K562 (cell line): ENCODE results near the gene HBQ1. TPM values are rescaled to one million over a fixed set of nuclear protein-coding genes. Genes with fewer than 3 reads are reported as not detected.
A peak's percentile ranks its signal among the peaks of the same experiment; 100 is the strongest.

ENCODE experiments used
- ATAC-seq: fragments of 200-7000 bp; cut with Tn5 transposase; 3 replicates; pipeline ENCODE4 v1.9.1; 2020; ENCODE audit warnings: moderate library complexity
- Bru-seq: library from RNA; stranded (reverse); fragments of 400-500 nt; gene quantifications from one replicate; lab custom pipeline; 2021; lab: Mats Ljungman, UMichigan
- BruChase-seq, 2 experiments: library from RNA; stranded (reverse); fragments of 400-500 nt; gene quantifications; one replicate each; lab custom pipeline; 2021; lab: Mats Ljungman, UMichigan
- BruUV-seq: library from RNA; stranded (reverse); fragments of 400-500 nt; replicated peaks from 2 replicates; lab custom pipeline; 2021; lab: Mats Ljungman, UMichigan
- CTCF ChIA-PET: fragments of 300-600 bp; formaldehyde crosslinking; extraction: SDS; loops from one replicate; lab custom pipeline; 2021; ENCODE audit warnings: low intra/inter-chr PET ratio; lab: Yijun Ruan, JAX
- POLR2A ChIA-PET: fragments of 300-600, 350-650 bp; sonication (Branson Sonifier 250); formaldehyde crosslinking; extraction: SDS; loops from one replicate; lab custom pipeline; 2021; ENCODE audit warnings: antibody characterized with exemption, inconsistent platforms; lab: Yijun Ruan, JAX
- DNase-seq, 4 experiments: peaks; one replicate each; pipeline versions ENCODE4 v3.0.0 to v3.0.0-alpha.2; 2011 to 2018; ENCODE audit warnings: low spot score in 3 of 4, mixed read lengths in 3 of 4; ENCODE audit errors: extremely low read depth in 1 of 4
- FAIRE-seq: peaks from 2 replicates; lab custom pipeline; 2011; peaks lifted over from hg19 to GRCh38; lab: Jason Lieb, UNC
- H2AFZ ChIP-seq: 2 replicates; pipeline ENCODE4 v1.6.0; 2011; ENCODE audit warnings: low read depth, low read length, control low read depth, inconsistent platforms
- H3K27ac ChIP-seq: fragments of 200-600 bp; 3 replicates; pipeline ENCODE4 v1.8.0; 2011; ENCODE audit warnings: low read depth, mild to moderate bottlenecking, control low read depth, inconsistent platforms, low read length, moderate library complexity, mixed read lengths; ENCODE audit errors: extremely low read depth
- H3K27me3 ChIP-seq, 2 experiments: fragments of 300-600 bp in 1 of 2; 2 replicates in 1 of 2; 3 replicates in 1 of 2; pipeline versions ENCODE4 v1.6.0 to v1.8.0; 2011; ENCODE audit warnings: inconsistent platforms in 2 of 2, low read length in 2 of 2, mild to moderate bottlenecking in 1 of 2, mixed read lengths in 1 of 2, moderate library complexity in 1 of 2; ENCODE audit not compliant: control insufficient read depth in 2 of 2, insufficient read depth in 2 of 2
- H3K36me3 ChIP-seq: fragments of 300-600 bp; 3 replicates; pipeline ENCODE4 v1.8.0; 2011; ENCODE audit warnings: mild to moderate bottlenecking, low read length, inconsistent platforms; ENCODE audit not compliant: control insufficient read depth, insufficient read depth
- H3K4me1 ChIP-seq, 2 experiments: fragments of 200-600 bp in 1 of 2; replicated peaks in 1 of 2; 2 replicates in 1 of 2; 3 replicates in 1 of 2; pipeline versions ENCODE4 v1.5.1 to v1.8.0; 2011; ENCODE audit warnings: inconsistent platforms in 2 of 2, low read length in 2 of 2, mild to moderate bottlenecking in 1 of 2, mixed read lengths in 1 of 2, moderate library complexity in 1 of 2; ENCODE audit not compliant: control insufficient read depth in 2 of 2, insufficient read depth in 2 of 2
- H3K4me2 ChIP-seq: 2 replicates; pipeline ENCODE4 v1.6.1; 2011; ENCODE audit warnings: low read length, control low read depth, inconsistent platforms, mixed read lengths; ENCODE audit not compliant: insufficient read depth
- H3K4me3 ChIP-seq: fragments of 200-600 bp; sonication (generic), shearing (Covaris generic); 2 replicates; pipeline ENCODE4 v1.5.1; 2016; ENCODE audit warnings: control low read depth, inconsistent platforms
- H3K79me2 ChIP-seq: fragments of 200-600 bp; 3 replicates; pipeline ENCODE4 v1.8.0; 2011; ENCODE audit warnings: low read length, inconsistent platforms; ENCODE audit not compliant: control insufficient read depth, insufficient read depth
- H3K9ac ChIP-seq, 2 experiments: 2 replicates each; pipeline versions ENCODE4 v1.6.0 to v1.6.1; 2011; ENCODE audit warnings: low read depth in 2 of 2, low read length in 2 of 2, control low read depth in 1 of 2, inconsistent platforms in 1 of 2, mild to moderate bottlenecking in 1 of 2, mixed read lengths in 1 of 2; ENCODE audit not compliant: insufficient read depth in 1 of 2
- H3K9me1 ChIP-seq: one replicate; pipeline ENCODE4 v1.6.0; 2011; ENCODE audit warnings: inconsistent platforms, mild to moderate bottlenecking, low read length, moderate library complexity; ENCODE audit not compliant: control insufficient read depth, insufficient read depth
- H3K9me3 ChIP-seq: replicated peaks from 2 replicates; pipeline ENCODE4 v1.5.1; 2011; ENCODE audit warnings: low read depth, low read length, inconsistent platforms; ENCODE audit not compliant: control insufficient read depth, insufficient read depth
- H4K20me1 ChIP-seq: replicated peaks from 2 replicates; pipeline ENCODE4 v1.6.1; 2011; ENCODE audit warnings: low read length, inconsistent platforms, mixed read lengths; ENCODE audit not compliant: control insufficient read depth, insufficient read depth
- CBFA2T2 ChIP-seq: fragments of 450-650 bp; conservative IDR thresholded peaks from 2 replicates; pipeline ENCODE4 v1.6.1; 2017; ENCODE audit warnings: mild to moderate bottlenecking
- CCNT2 ChIP-seq: IDR thresholded peaks from 2 replicates; pipeline ENCODE4 v1.6.1; 2011; ENCODE audit warnings: borderline replicate concordance, low read depth, mild to moderate bottlenecking, moderate library complexity, mixed read lengths, low read length; ENCODE audit not compliant: insufficient read length; ENCODE audit errors: extremely low read depth
- DMBX1 ChIP-seq: fragments of 250-450 bp; sonication (Bioruptor Pico); IDR thresholded peaks from 2 replicates; pipeline ENCODE4 v1.8.0; 2022; ENCODE audit warnings: inconsistent platforms, mild to moderate bottlenecking, moderate library complexity, borderline replicate concordance
- HCFC1 ChIP-seq: IDR thresholded peaks from 2 replicates; pipeline ENCODE4 v1.6.1; 2012; ENCODE audit warnings: low read depth, low read length, improper control_type of control experiment
- MEF2A ChIP-seq: IDR thresholded peaks from 2 replicates; pipeline ENCODE4 v1.6.1; 2011; ENCODE audit warnings: low read depth, mild to moderate bottlenecking, low read length, moderate library complexity; ENCODE audit not compliant: control insufficient read depth
- RHOXF2B ChIP-seq: fragments of 250-450 bp; sonication (Bioruptor Pico); conservative IDR thresholded peaks from 2 replicates; pipeline ENCODE4 v1.5.1; 2021
- RNF2 ChIP-seq: sonication (generic); IDR thresholded peaks from 2 replicates; pipeline ENCODE4 v1.6.1; 2016
- SETDB1 ChIP-seq: IDR thresholded peaks from one replicate; pipeline ENCODE4 v1.6.1; 2012; ENCODE audit warnings: low read length, control low read depth, inconsistent platforms
- SIN3B ChIP-seq: fragments of 450-650 bp; IDR thresholded peaks from 2 replicates; pipeline ENCODE4 v1.6.1; 2017; ENCODE audit warnings: low read depth, mild to moderate bottlenecking, moderate library complexity
- XRCC3 ChIP-seq: fragments of 450-650 bp; IDR thresholded peaks from 2 replicates; pipeline ENCODE4 v1.6.1; 2017; ENCODE audit warnings: mild to moderate bottlenecking, moderate library complexity
- ZFX ChIP-seq: sonication (generic); formaldehyde crosslinking; IDR thresholded peaks from 2 replicates; pipeline ENCODE4 v1.8.0; 2022; ENCODE audit warnings: mild to moderate bottlenecking, missing genetic modification reagents, moderate library complexity
- ZKSCAN1 ChIP-seq: fragments of 150-350 bp; IDR thresholded peaks from 2 replicates; pipeline ENCODE4 v1.6.1; 2016; ENCODE audit warnings: low read depth, low read length
- ZNF217 ChIP-seq: sonication (generic); formaldehyde crosslinking; IDR thresholded peaks from 2 replicates; pipeline ENCODE4 v1.8.0; 2022; ENCODE audit warnings: mild to moderate bottlenecking, missing genetic modification reagents
- WGBS: fragments of 100-300 bp; shearing (Covaris generic); methylation state at CpG from one replicate; pipeline ENCODE4 v1.1.6; 2016; ENCODE audit warnings: low coverage, mixed read lengths; ENCODE audit not compliant: insufficient coverage; ENCODE audit errors: missing lambda C conversion rate; 5-methylcytosine and 5-hydroxymethylcytosine counted together
- in situ Hi-C: fragments of 300-500 bp; cut with MboI; formaldehyde crosslinking; loops from 4 replicates; pipeline ENCODE4 v1.15.0; 2018; ENCODE audit warnings: inconsistent platforms, mixed read lengths
- intact Hi-C: fragments of 100-400 bp; cut with micrococcal nuclease; formaldehyde crosslinking; loops from 2 replicates; pipeline ENCODE4 v1.14.2; 2022
- long read RNA-seq, 3 experiments: library from polyadenylated mRNA in 2 of 3; library from RNA in 1 of 3; unstranded in 2 of 3; stranded (forward) in 1 of 3; transcript quantifications; one replicate each; pipeline ENCODE4 v2.0.0, GENCODE V29; 2019 to 2022
- polyA minus RNA-seq, 3 experiments: library from RNA; depleted of rRNA, polyadenylated mRNA; stranded (reverse); fragments of >200 nt; gene quantifications; 2 replicates each; pipeline ENCODE4 v1.2.3, GENCODE V29; 2011
- polyA plus RNA-seq, 8 experiments: library from polyadenylated mRNA; depleted of rRNA in 4 of 8; stranded (reverse) in 5 of 8; unstranded in 3 of 8; fragments of >200 nt; fragmentation: Nextera tagmentation in 2 of 8; fragmentation: Illumina TruSeq in 1 of 8; extraction: Ambion mirVana in 2 of 8; extraction: Trizol in 1 of 8; gene quantifications; 2 replicates each; pipeline versions ENCODE4 v1.2.1 to v1.2.3, GENCODE V29; 2011 to 2014; ENCODE audit warnings: inconsistent platforms in 1 of 8, missing spikeins in 1 of 8
- total RNA-seq, 7 experiments: library from RNA; depleted of rRNA in 6 of 7; stranded (reverse); fragments of >200 nt in 6 of 7; fragmentation: Illumina TruSeq in 2 of 7; extraction: Trizol in 2 of 7; gene quantifications; 2 replicates each; pipeline versions ENCODE4 v1.2.1 to v1.2.3, GENCODE V29; 2011 to 2021; ENCODE audit warnings: low replicate concordance in 1 of 7

HBQ1 gene
- total RNA-seq (2011; cell fraction: chromatin; rRNA removed; ENCODE audit: low replicate concordance): 2.5 and 15.0 TPM in 2 replicates
- 26.7 and 30.4 TPM in 2 replicates for total RNA-seq (2011; cell fraction: nucleolus; rRNA removed)
- 12.8 and 14.4 TPM in 2 replicates for total RNA-seq (2011; cell fraction: nucleoplasm; rRNA removed)
- 190 and 204 TPM in 2 replicates for total RNA-seq (2014; rRNA removed)
- total RNA-seq (2014; rRNA removed; fragmentation: Illumina TruSeq; extraction: Trizol): 1.7 and 2.3 TPM in 2 replicates
- total RNA-seq (2015; rRNA removed; fragmentation: Illumina TruSeq; extraction: Trizol): 19.8 and 24.0 TPM in 2 replicates
- 89.7 and 102 TPM in 2 replicates for total RNA-seq (2021)
- 23.1 and 32.6 TPM in 2 replicates for polyA plus RNA-seq (2011; rRNA removed)
- polyA plus RNA-seq (2011; cell fraction: cytosol; rRNA removed): 116 and 521 TPM in 2 replicates
- polyA plus RNA-seq (2011; cell fraction: nucleus; rRNA removed): 52.1 and 114 TPM in 2 replicates
- 65.9 and 71.5 TPM in 2 replicates for polyA plus RNA-seq (2012)
- 4.8 and 31.2 TPM in 2 replicates for polyA plus RNA-seq (2014; fragmentation: Illumina TruSeq; extraction: Trizol)
- polyA plus RNA-seq (2014; fragmentation: Nextera tagmentation; extraction: Ambion mirVana): 10 to 100 TPM; 11.1 to 17.9 TPM
- polyA plus RNA-seq (2014; rRNA removed): 151 and 161 TPM in 2 replicates
- polyA minus RNA-seq (2011; rRNA and poly(A)+ RNA removed): 0.81 and 2.2 TPM in 2 replicates
- polyA minus RNA-seq (2011; cell fraction: cytosol; rRNA and poly(A)+ RNA removed): 8.6 and 9.8 TPM in 2 replicates
- 6.5 and 7.7 TPM in 2 replicates for polyA minus RNA-seq (2011; cell fraction: nucleus; rRNA and poly(A)+ RNA removed)
- percentile 78 among the genes with signal in this experiment for Bru-seq, nascent RNA
- percentile 73 among the genes with signal in this experiment for BruChase-seq, experiment 1, labeled RNA remaining after a 2-hour chase
- percentile 69 among the genes with signal in this experiment for BruChase-seq, experiment 2, labeled RNA remaining after a 6-hour chase
- long read RNA-seq, experiment 1, transcript HBQ1-201 (3 exons, 536 nt): major isoform, 78 of 99 reads
- long read RNA-seq, experiment 1, partial matches to known transcripts: 14 of 99 reads
- long read RNA-seq, experiment 1, other reads (novel, unspliced or antisense): 7 of 99 reads
- long read RNA-seq, experiment 2, transcript HBQ1-201 (3 exons, 536 nt): major isoform, 78 of 83 reads
- long read RNA-seq, experiment 2, partial matches to known transcripts: 5 of 83 reads
- long read RNA-seq, experiment 2, other reads (novel, unspliced or antisense): 0 of 83 reads
- long read RNA-seq, experiment 3, transcript HBQ1-201 (3 exons, 536 nt): major isoform, 75 of 80 reads
- long read RNA-seq, experiment 3, partial matches to known transcripts: 4 of 80 reads
- long read RNA-seq, experiment 3, other reads (novel, unspliced or antisense): 1 of 80 reads

DNA sequence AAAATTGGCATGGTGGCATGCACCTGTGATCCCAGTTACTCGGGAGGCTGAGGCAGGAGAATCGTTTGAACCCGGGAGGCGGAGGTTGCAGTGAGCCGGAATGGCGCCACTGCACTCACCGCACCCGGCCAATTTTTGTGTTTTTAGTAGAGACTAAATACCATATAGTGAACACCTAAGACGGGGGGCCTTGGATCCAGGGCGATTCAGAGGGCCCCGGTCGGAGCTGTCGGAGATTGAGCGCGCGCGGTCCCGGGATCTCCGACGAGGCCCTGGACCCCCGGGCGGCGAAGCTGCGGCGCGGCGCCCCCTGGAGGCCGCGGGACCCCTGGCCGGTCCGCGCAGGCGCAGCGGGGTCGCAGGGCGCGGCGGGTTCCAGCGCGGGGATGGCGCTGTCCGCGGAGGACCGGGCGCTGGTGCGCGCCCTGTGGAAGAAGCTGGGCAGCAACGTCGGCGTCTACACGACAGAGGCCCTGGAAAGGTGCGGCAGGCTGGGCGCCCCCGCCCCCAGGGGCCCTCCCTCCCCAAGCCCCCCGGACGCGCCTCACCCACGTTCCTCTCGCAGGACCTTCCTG lies at the start of gene HBQ1:
HBQ1 (plus strand) TSS at position 359 of the 575 bp plus-strand sequence; CDS start at position 387, 28 bp downstream.
- in situ Hi-C loops (loop anchor here (5.0 kb wide), 1 partner anchor 73 kb away; no protein-coding TSS in a partner anchor), intact Hi-C loops (loop anchor here (2.0 kb wide), 1 partner anchor 73 kb away; no protein-coding TSS in a partner anchor)
- ATAC-seq: peak; percentile 63
- peak within 1 kb of the TSS; percentile 83 for H3K27ac ChIP-seq
- peak within 1 kb of the TSS; percentile 61 for H3K4me3 ChIP-seq
- H4K20me1 ChIP-seq: 0 out of 2 replicates have a peak, but pooled peaks cover 6% of the 10 kb centered on the region
- peak; percentile 78 to 90 (median 85) for DNase-seq
- H3K9ac ChIP-seq: peak within 1 kb of the TSS; percentile 72 to 98
- peaks cover 21 to 55% of the 10 kb centered on the region in 2 experiments; a peak in 4 of 5 replicates for H3K4me1 ChIP-seq
- H3K79me2 ChIP-seq: peaks cover 47% of the 10 kb centered on the region
- FAIRE-seq: no peak
- POLR2A ChIA-PET: interaction anchor here (0.7 to 1.4 kb wide), 7 partner anchors 9 to 145 kb away, joined by 3 to 7 read pairs (median 3); partner anchors contain the start of genes POLR3K and SNRNP25
- peak within 1 kb of the TSS; percentile 84 for H2AFZ ChIP-seq
- peaks cover 29% of the 10 kb centered on the region for H3K36me3 ChIP-seq
- WGBS: 6% methylated on average over 27 of the region's 59 CpGs
- BruUV-seq: no TSS peak
- no peaks in the 10 kb centered on the region for H3K9me3 ChIP-seq
- H3K9me1 ChIP-seq: peaks cover 3% of the 10 kb centered on the region
- no peaks in the 10 kb centered on the region for H3K27me3 ChIP-seq
- CTCF ChIA-PET: interaction anchor here (0.7 to 4.5 kb wide), 5 partner anchors 23 to 114 kb away, joined by 3 to 42 read pairs (median 27); no protein-coding TSS in a partner anchor
- peak within 1 kb of the TSS; percentile 91 for H3K4me2 ChIP-seq
- TF ChIP-seq ZFX: no peak
- TF ChIP-seq ZNF217 (CRISPR knock-in tag): no peak
- no peak for TF ChIP-seq CBFA2T2
- TF ChIP-seq RHOXF2B: no peak
- peak; percentile 28; the same call in 1 of the 2 replicates for TF ChIP-seq HCFC1
- TF ChIP-seq RNF2: no peak
- no peak for TF ChIP-seq MEF2A
- no peak for TF ChIP-seq XRCC3
- TF ChIP-seq ZKSCAN1: 0 out of 2 replicates have a peak, but pooled peaks have one; percentile 21
- TF ChIP-seq SIN3B: peak; percentile 63; the same call in 1 of the 2 replicates
- no peak for TF ChIP-seq SETDB1
- TF ChIP-seq CCNT2: peak; percentile 67
- TF ChIP-seq DMBX1: 0 out of 2 replicates have a peak, but pooled peaks have one; percentile 23
